ENCODE results near the gene MGMT. TPM values are rescaled to one million over a fixed set of nuclear protein-coding genes. Genes with fewer than 3 reads are reported as not detected.

Gene MGMT
- polyA plus RNA-seq, 1 of the 3 experiments (the other 2 are of a cell fraction): 10.8 TPM

GRCh38 chr10:129448539-129448938 lies 18.5 kb upstream of the MGMT start:
- 17% methylated on average over 5 of the region's 5 CpGs for WGBS (ENCODE audit: low lambda C conversion rate)
- H4K20me1 ChIP-seq (ENCODE audit: insufficient read depth): no peaks in the 10 kb centered on the region
- no peak for TF ChIP-seq MAX (IDR thresholded peaks at IDR 0.05; ENCODE audit: low read depth)
- no peak for TF ChIP-seq FOXM1 (IDR thresholded peaks at IDR 0.05; ENCODE audit: low read depth)
- no peak for TF ChIP-seq PBX3 (IDR thresholded peaks at IDR 0.05)
- no peak for TF ChIP-seq NRF1 (IDR thresholded peaks at IDR 0.05; ENCODE audit: low read depth, low read length)
- TF ChIP-seq FOSL2 (IDR thresholded peaks at IDR 0.05; ENCODE audit: borderline replicate concordance, low read depth): no peak
- H3K27me3 ChIP-seq (ENCODE audit: insufficient read depth): no peaks in the 10 kb centered on the region
- CTCF ChIA-PET: no interaction called here
- H3K9me2 ChIP-seq: no peaks in the 10 kb centered on the region
- H3K4me3 ChIP-seq (ENCODE audit: low read depth in 2 of 2, low read length in 1 of 2): no peak overlapping the region
- DNase-seq: no peak
- no peaks in the 10 kb centered on the region for H3K79me2 ChIP-seq (ENCODE audit: insufficient read depth)
- H3K9ac ChIP-seq: no peak overlapping the region
- H3F3A ChIP-seq (replicated peaks; ENCODE audit: insufficient read depth): no peaks in the 10 kb centered on the region
- no peaks in the 10 kb centered on the region for H3K9me3 ChIP-seq
- H3K4me1 ChIP-seq (ENCODE audit: control insufficient read depth in 1 of 2, insufficient read depth in 2 of 2, low read depth in 1 of 2, low read length in 1 of 2): no peaks in the 10 kb centered on the region
- POLR2A ChIA-PET: no interaction called here
- H3K27ac ChIP-seq (ENCODE audit: low read depth in 2 of 2, low read length in 1 of 2): no peak overlapping the region
- no peaks in the 10 kb centered on the region for H3K36me3 ChIP-seq (replicated peaks in 1 of 2; ENCODE audit: control insufficient read depth in 1 of 2, insufficient read depth in 2 of 2, low read length in 1 of 2)
- no peak overlapping the region for H3K4me2 ChIP-seq
- no peak overlapping the region for H2AFZ ChIP-seq (ENCODE audit: low read depth)

- Histone ChIP-seq H3K4me1 (ENCODE audit: control insufficient read depth in 1 of 2, insufficient read depth in 2 of 2, low read depth in 1 of 2, low read length in 1 of 2) (no peaks in the 10 kb centered on the region), H3F3A (replicated peaks; ENCODE audit: insufficient read depth) (no peaks in the 10 kb centered on the region), H3K36me3 (replicated peaks in 1 of 2; ENCODE audit: control insufficient read depth in 1 of 2, insufficient read depth in 2 of 2, low read length in 1 of 2) (no peaks in the 10 kb centered on the region), H4K20me1 (ENCODE audit: insufficient read depth) (no peaks in the 10 kb centered on the region), H3K4me3 (ENCODE audit: low read depth in 2 of 2, low read length in 1 of 2) (no peak overlapping the region), H3K79me2 (ENCODE audit: insufficient read depth) (no peaks in the 10 kb centered on the region), H3K9me2 (no peaks in the 10 kb centered on the region), H2AFZ (ENCODE audit: low read depth) (no peak overlapping the region), H3K27me3 (ENCODE audit: insufficient read depth) (no peaks in the 10 kb centered on the region), H3K9ac (no peak overlapping the region), H3K9me3 (no peaks in the 10 kb centered on the region), H3K27ac (ENCODE audit: low read depth in 2 of 2, low read length in 1 of 2) (no peak overlapping the region), H3K4me2 (no peak overlapping the region)
- DNase-seq: no peak
- ChIA-PET CTCF (no interaction called here), POLR2A (no interaction called here)
- no peak for TF ChIP-seq IRF3 (IDR thresholded peaks at IDR 0.05; ENCODE audit: low read depth, low read length)
- no peak for TF ChIP-seq POLR2AphosphoS5 (IDR thresholded peaks at IDR 0.05; ENCODE audit: low read depth, low read length)
- TF ChIP-seq TEAD4 (IDR thresholded peaks at IDR 0.05; ENCODE audit: borderline replicate concordance, insufficient read depth): no peak
- no peak for TF ChIP-seq RCOR1 (IDR thresholded peaks at IDR 0.05; ENCODE audit: low read length)
- no peak for TF ChIP-seq MEF2A (IDR thresholded peaks at IDR 0.05; ENCODE audit: borderline replicate concordance, low read depth)
- no peak for TF ChIP-seq RXRA (IDR thresholded peaks at IDR 0.05; ENCODE audit: borderline replicate concordance, low read depth)
- no peak for TF ChIP-seq MAX (IDR thresholded peaks at IDR 0.05; ENCODE audit: low read depth)
- 5% methylated on average over 2 of the region's 2 CpGs for WGBS (ENCODE audit: low lambda C conversion rate)
Measured at GRCh38 chr10:129449893-129450292, 17.1 kb upstream of the MGMT start.

All from SK-N-SH (cell line).